Posterior vena cava (tissue), 2 donors: ENCODE measurements around the gene HEPACAM2. TPM values are rescaled to one million over a fixed set of nuclear protein-coding genes. Genes with fewer than 3 reads are reported as not detected.
A peak's percentile ranks its signal among the peaks of the same experiment; 100 is the strongest.

Source experiments
- DNase-seq: peaks from one replicate; pipeline ENCODE4 v3.0.0-alpha.2; 2020; ENCODE audit warnings: low spot score
- intact Hi-C, 2 donors: fragments of 100-400 bp; cut with DNase I; formaldehyde crosslinking; loops; one replicate each; pipeline versions ENCODE4 v1.14.1 to v1.14.2; 2022 to 2023
- long read RNA-seq, 2 donors: library from polyadenylated mRNA; unstranded; transcript quantifications; one replicate each; pipeline ENCODE4 v2.0.0, GENCODE V29; 2020 to 2021
- total RNA-seq, 2 donors: library from RNA; stranded (reverse); fragmentation: NEBNext Ultra II Directional; extraction: Animal tissue kit (Norgen Biotek cat#: 25700); gene quantifications; one replicate each; pipeline ENCODE4 v1.2.1, GENCODE V29; 2021
- donor health status: DM: yes; HTN: yes; CAD: no.
- donor health status: DM: yes; HTN: yes; CAD: no.

The HEPACAM2 gene
- total RNA-seq: not detected
- long read RNA-seq, donor 1: 0 reads
- long read RNA-seq, donor 2: 0 reads

GRCh38 chr7:93226310-93226709, at the start of gene HEPACAM2:
Gene HEPACAM2, minus strand, starts transcription at chr7:93226469.
- DNase-seq: no peak
- intact Hi-C loops: no loop called here

GRCh38 chr7:93265220-93265619, 39.0 kb upstream of the HEPACAM2 start:
- intact Hi-C loops: no loop called here
- DNase-seq: no peak

GRCh38 chr7:93262535-93262934, 36.3 kb upstream of the HEPACAM2 start:
- intact Hi-C loops: no loop called here
- DNase-seq: no peak

GRCh38 chr7:93258661-93259060, 32.4 kb upstream of the HEPACAM2 start:
- intact Hi-C loops: no loop called here
- no peak for DNase-seq

GRCh38 chr7:93249491-93250148, 23.4 kb upstream of the HEPACAM2 start:
- intact Hi-C loops: no loop called here
- DNase-seq: no peak

GRCh38 chr7:93245525-93246432, 19.5 kb upstream of the HEPACAM2 start:
- intact Hi-C loops: no loop called here

GRCh38 chr7:93242106-93242505, 15.8 kb upstream of the HEPACAM2 start:
- DNase-seq: no peak
- intact Hi-C loops: no loop called here

More at GRCh38 chr7:93245525-93246432, 19.5 kb upstream of the HEPACAM2 start:
- no peak for DNase-seq

GRCh38 chr7:93239824-93240223, 13.6 kb upstream of the HEPACAM2 start:
- DNase-seq: no peak
- intact Hi-C loops: no loop called here

- no peak for DNase-seq
- intact Hi-C loops: no loop called here
Observed at GRCh38 chr7:93238748-93239147, 12.5 kb upstream of the HEPACAM2 start.

- no peak for DNase-seq
- intact Hi-C loops: no loop called here
Observed at GRCh38 chr7:93238131-93238530, 11.9 kb upstream of the HEPACAM2 start.

- intact Hi-C loops: no loop called here
- DNase-seq: no peak
Observed at GRCh38 chr7:93235541-93235940, 9.3 kb upstream of the HEPACAM2 start.

GRCh38 chr7:93232673-93233018, 6.4 kb upstream of the HEPACAM2 start:
- no peak for DNase-seq
- intact Hi-C loops: no loop called here

GRCh38 chr7:93231799-93232672, 5.8 kb upstream of the HEPACAM2 start, which contains the start of gene VPS50:
Gene VPS50, plus strand, starts transcription at chr7:93232366. Its CDS starts 102 bp downstream, at chr7:93232468.
- peak; percentile 97 for DNase-seq
- intact Hi-C loops: no loop called here

GRCh38 chr7:93231259-93231658, 5.0 kb upstream of the HEPACAM2 start:
- intact Hi-C loops: no loop called here
- DNase-seq: no peak

- intact Hi-C loops: no loop called here
- DNase-seq: no peak
Observed at GRCh38 chr7:93228302-93228701, 2.0 kb upstream of the HEPACAM2 start.

GRCh38 chr7:93219868-93220267, 6.4 kb downstream of the HEPACAM2 start:
- DNase-seq: no peak
- intact Hi-C loops: no loop called here

GRCh38 chr7:93218997-93219827, 7.1 kb downstream of the HEPACAM2 start:
- intact Hi-C loops: no loop called here
- no peak for DNase-seq

GRCh38 chr7:93212881-93213280, 13.4 kb downstream of the HEPACAM2 start:
- intact Hi-C loops: no loop called here
- no peak for DNase-seq
